Stimulated activated CD4-positive, alpha-beta T cell treated with anti-CD3 and anti-CD28 coated beads, Interleukin-2, amount 100 ng/mL, for 24 hours (primary cell): ENCODE data around the gene LMOD1.
"Not testable (repeated sequence)": the region's sequence is repeated elsewhere in the genome, so short reads cannot be mapped to it uniquely, and the experiment has no call there.

Experiments used
- DNase-seq, 2 donors: peaks; one replicate each; pipeline ENCODE4 v3.0.0-alpha.2; 2020

The LMOD1 gene

DNA sequence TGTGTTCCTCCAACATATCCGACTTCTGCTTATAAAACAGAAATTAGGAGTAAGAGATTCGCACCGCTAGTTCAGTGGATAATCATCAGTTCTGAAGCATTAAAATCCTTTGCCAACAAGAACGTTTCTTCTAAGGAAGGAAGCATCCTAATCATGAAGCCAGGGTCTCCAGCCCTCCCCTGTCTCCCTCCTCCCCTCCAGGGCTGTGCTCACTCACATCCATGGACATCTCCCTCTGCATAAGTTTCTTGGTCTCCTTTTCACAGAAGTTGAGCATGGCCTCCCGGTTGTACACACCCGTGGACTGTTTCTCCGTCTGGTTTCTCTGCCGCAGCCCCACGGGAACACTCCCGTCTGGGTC, 505 bp downstream of the LMOD1 start:
- DNase-seq = no peak

DNA sequence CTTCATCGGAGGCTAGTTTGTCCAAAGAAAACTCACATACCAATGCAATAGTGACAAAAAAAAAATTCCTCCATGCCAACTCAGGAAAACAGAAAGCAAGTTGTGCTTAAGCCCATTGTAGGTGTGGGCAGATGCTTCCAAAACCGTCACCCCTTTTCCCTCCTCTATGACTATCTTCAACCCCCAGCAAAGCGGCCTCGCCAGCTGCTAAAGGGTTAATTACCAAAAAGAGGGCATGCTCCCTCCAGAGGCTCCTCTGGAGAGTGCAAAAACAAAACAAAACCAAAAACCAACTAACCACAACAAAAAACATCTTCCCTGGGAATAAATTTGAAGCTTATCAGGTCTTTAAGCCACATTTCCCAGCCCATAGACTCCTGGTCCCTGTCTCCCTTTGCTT, 1.2 kb downstream of the LMOD1 start:
- no peak for DNase-seq

DNA sequence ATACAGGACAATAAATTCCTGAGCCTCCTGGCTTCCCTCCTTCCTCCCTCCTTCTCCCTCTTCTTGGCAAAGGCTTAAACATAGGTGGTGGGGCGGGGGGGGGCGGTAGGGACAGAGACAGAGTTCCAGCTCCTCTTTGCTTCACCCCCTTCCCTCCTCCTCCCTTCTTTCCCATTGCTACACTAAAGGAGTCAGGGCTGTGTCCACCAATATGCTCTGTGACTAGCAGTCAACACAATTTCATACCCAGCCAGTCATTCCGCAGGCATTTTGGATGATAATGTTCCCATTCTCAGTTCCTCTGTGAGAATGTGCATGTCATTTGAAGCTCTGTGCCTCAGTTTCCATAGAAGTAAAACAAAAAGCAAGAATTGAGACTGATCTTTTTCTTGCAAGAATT, 1.7 kb downstream of the LMOD1 start:
- no peak for DNase-seq

DNA sequence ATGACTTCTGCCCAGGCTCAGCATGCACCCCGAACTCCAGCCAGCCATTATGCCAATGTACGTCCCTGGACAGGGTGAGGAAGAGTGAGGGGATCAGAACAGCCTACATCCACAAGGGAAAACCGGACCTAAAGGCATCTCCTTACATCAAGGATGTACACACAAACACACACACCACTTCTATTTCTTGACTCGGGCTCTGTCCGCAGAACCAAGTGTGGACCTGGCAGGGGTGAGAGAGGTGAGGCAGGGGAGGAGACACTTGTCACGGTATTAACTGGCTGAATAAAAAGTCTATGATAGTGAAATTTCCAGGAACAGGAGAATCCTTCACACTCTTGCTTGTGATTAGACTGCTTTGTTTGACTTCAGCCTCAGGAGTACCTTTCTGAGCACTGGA, 2.3 kb downstream of the LMOD1 start:
- DNase-seq = no peak

DNA sequence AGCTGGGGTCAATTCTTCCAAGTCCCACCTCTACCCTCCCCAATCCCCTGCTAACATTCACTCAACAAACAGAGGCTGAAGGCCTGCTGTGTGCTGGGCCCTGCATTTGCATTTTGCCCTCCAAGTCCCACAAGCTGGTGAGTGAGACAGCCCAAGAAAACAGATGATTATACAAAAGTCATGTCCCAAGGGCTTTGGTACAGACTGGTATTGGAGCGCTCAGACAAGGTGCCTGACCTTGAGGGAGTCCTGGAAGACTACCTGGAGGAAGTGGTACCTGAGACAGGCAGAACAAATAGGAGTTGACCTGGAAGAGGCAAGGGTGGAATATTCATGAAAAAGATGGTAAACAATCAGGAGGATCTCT, 4.2 kb downstream of the LMOD1 start:
- DNase-seq = no peak

DNA sequence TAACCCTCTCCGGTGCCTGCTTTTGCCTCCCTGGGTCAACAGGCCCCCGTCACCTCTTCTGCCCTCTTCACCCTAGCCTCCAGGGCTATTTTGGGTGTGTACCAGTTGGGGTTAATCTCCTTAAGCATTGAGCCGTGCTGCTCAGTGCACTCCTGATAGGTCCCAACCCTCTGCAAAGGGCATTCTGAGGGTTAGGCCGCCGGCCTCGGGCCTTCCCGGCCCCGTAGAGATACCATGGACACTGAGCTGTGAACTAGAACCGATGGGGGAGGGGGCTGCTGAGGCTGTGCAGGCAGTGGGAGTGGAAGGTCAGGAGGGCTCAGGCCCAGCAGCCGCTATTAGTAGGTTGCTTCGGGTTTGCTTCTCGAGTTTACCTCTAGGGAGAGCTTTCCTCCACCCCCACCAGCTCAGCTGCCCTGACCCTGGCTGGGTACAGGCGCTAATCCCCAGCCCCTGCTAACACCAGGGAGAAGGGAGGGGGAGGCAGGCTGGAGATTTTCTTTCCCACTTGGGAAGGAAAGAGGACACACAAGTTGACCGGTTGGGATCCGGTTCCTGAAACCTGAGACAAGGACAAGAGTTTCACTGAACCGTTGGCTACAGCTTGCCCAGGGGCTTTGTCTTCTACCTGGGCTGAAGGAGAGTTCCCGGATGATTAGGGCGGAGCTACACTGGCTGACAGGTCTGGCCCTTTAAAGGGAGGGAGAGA, 4.8 kb downstream of the LMOD1 start:
- no peak for DNase-seq

DNA sequence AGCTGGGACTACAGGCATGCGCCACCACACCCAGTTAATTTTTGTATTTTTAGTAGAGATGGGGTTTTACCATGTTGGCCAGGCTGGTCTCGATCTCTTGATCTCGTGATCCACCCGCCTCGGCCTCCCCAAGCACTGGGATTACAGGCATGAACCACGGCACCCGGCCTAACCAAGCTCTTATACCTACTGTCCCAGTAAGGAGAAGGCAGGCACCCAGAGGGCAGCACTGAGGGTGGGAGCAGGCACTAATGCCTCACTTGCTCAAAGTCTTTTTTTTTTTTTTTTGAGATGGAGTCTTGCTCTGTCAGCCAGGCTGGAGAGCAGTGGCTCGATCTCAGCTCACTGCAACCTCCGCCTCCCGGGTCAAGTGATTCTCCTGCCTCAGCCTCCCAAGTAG, 6.0 kb downstream of the LMOD1 start:
- not testable (repeated sequence) for DNase-seq

DNA sequence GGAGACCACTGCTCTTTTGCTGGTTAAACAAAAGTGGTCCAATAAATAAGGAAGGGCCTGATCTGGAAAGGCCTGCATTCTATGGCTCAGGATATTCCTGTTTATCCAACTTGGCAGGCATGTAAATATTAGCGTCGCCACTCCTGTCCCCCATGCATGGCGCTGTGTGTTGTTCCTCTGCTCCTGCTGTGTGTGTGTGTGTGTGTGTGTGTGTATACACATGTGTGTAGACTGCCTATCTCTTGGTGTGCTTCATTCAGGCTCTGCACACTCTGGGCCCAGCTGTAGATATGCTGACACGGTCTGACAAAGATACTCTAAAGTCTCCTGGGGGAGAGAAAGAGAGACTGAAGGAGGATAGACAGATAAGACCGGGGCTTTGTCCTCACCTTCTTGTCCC, 6.8 kb downstream of the LMOD1 start:
- no peak for DNase-seq

DNA sequence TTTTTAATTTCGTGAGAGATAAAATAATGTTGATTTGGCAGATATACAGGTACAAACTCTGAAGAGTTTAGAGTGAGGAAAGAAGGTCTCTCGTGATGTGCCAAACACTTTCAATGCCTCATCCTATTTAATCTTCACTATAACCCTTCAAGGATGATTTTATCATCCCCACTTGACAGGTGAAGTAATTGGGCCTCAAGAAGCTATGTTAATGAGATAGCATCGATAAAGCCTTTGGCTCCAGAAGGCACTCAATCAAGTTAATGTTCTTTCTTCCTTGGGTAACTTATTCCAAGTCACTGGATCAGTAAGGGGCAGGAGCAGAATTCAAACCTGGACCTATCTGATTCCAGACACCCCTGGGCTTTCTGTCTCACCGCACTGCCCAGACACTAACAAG, 7.2 kb downstream of the LMOD1 start:
- DNase-seq = no peak

DNA sequence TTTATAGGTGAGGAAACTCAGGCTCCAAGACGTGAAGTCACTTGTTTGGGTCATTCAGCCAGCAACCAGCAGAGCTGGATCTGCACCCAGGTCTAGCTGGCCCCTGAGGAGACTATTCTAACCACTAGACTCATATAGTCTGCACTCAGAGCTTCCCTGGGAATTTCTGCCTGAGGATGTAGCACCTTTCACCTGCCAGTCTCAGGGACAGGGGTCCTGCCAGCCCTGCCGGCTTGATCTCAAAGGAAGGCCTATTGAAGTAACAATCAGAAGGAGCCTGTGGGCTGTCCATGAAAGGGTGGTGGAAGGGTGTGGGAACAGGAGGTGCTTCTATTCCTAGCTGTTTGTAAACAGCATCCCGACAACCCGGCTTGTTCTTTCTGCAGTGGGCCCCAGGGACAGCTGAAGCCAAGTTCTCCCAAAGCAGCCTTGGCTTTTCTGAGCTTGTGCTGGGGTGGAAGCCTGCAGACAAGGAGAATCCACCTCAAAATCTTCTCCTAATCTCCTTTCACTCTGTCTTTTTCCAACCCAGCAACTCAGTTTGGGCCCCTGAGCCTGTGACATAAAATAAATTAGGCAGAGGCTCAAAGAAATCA, 7.8 kb downstream of the LMOD1 start:
- DNase-seq = no peak

DNA sequence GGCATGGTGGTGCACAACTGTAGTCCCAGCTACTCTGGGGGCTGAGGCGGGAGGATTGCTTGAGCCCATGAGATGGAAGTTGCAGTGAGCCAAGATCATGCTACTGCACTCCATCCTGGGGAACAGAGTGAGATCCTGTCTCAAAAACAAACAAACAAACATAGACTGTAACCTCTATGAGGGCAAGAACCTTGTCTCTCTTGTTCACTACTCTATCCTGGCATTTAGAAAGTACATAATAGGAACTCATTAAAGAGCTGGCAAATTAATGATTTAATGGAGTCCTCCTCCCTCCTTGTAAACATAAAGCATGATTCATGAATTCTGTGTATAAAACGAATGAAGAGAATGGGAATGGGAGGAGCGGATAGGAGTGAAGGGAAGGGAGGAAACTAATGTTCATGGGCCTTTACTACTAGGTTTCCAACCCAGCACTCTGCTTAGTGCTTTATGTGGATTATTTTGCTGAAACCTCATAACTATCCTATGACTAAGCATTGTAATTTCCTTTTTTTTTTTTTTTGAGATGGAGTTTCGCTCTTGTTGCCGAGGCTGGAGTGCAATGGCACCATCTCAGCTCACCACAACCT, 8.6 kb downstream of the LMOD1 start:
- DNase-seq = no peak

DNA sequence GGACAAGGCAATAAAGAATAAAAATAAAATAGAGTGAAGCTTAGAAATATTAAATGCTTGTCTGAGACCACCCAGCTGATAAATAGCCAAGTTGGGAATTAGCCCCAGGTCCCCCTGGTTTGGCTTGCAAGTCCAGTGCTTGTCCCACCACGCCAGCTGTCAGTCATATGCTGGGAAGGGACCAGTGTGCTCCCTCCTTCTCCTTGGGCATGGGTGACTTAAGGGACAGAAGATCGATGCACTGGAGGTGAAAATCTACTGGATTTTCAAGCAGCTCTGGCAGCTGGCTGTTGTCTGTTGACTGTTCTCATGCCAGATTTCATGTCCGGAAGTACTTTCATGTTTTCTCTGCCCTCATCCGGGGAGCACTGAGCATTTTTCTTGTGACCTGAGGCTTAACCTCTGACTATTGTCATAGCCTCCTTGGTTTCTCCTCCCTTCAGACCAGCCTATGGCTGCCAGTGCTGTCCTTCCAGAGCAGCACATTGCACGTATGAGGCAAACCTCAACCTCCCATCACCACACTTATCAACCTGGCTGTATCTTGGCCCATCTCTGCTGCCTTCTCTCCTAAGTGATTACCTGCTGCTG, 12.4 kb downstream of the LMOD1 start:
- no peak for DNase-seq

DNA sequence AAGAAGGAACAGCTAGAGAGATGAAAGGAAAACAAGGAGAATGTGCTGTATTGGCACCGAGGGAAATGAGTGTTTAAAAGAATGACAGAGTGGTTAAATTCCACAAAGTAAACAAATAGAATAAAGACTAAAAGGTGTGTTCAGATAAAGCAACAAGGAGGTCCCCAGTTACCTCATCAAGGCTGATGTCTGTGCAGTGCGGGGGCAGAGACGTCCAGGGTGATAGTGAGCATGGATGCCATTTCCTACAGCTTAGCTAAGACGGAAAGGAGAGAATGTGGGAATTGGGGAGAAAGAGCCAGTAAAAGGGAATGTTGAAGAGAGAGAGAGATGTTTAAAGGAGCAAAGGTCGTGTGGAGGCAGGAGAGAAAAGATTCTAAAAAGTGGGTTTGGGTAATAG, 15.5 kb downstream of the LMOD1 start:
- DNase-seq = no peak

DNA sequence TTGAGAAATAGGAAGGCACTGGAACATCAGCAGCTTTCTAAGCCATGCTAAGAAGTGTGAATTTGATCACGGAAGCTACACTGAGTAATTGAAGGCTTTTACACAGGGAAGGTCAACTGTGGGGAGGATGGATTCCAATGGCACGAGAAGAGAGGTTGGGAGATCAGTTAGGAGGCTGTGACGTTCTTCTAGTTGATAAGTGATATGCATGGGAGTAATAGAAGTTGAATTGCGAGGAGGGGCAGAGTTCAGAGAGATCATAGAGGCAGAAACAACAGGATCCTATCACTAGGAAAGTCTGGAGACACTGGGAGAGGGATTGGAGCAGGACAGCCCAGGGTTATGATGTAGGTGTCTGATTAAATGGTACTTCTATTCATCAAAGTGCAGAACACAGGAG, 16.2 kb downstream of the LMOD1 start:
- DNase-seq = no peak

DNA sequence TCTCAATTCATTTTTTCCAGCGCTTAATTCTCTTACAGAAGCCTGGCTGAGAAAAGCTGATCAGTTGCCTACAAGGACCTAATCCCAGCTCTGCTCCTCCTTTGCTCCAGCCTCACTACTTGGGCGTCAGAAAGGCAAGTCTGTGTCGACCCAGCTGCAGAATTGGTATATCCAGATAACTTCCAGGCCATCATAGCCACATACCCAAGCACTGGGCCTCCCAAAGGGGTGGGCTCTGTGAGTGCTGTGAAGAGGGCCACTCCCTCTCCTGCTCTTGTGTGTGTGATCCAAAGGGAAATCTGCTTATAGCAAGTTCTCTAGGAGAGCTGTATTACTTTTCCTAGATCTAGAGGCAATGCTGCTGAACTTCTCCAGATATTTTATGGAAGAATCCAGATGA, 18.1 kb downstream of the LMOD1 start:
- no peak for DNase-seq

DNA sequence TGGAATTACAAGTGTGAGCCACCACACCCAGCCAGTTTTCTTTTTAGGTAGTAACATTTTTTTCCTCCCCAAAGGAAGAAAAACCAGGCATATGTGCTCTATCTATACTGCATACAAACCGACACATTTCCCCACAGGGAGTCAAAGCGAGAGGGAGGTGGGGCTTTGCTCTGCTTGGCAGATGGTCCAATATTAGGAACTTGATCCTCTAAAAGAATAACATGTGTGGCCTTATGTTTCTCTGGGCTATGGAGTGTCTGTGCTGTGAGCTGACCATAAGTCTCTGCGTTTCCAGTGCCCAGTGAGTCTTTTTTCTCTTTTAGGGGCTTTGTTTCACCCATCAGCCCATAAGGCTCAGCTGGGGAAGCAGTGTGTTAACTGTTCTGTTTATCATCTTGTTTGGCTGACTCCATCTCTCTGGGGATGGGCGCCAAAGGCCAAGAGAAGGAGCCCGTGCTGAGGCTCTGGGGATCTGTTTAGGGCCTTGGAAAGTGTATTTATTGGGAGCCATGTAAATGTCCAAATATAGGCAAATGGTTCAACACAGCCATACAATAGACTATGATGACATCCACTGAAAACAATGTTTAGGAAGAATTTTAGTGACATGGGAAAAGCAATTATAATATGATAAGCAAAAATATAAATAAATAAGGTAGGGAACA, 20.2 kb downstream of the LMOD1 start:
- no peak for DNase-seq

DNA sequence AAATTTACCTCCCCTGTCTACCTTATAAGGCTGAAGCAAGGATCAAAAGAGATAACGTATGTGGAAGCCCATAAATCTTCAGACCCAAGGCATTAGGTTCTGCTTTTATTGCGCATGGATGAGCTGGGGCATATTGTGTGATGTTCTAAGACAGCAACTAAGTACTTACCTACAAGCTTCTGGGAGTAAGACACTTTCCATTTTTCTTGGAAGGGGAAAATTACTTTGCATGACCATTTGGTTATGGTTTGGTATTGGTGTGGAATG, 21.1 kb downstream of the LMOD1 start:
- DNase-seq = no peak

DNA sequence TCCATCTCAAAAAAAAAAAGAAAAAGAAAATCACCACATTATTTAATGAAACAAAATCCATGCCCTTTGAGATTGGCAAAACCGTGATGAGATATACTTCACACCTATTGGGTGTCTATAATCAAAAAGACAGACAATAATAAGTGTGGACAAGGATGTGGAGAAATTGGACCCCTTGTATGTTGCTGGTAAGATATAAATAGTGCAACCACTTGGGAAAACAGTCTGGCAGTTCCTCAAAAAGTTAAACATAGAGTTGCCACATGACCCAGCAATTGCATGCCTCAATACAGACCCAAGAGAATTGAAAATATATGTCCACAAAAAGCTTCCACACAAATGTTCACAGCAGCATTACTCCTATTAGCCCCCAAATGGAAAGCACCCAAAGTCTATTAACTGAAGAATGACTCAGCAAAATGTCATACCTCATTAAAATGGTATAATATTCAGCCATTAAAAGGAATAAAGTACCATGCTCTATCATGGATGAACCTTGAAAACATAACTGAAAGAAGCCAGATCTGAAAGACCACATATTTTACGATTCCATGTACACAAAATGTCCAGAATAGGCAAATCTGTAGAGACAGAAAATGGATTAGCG, 24.3 kb downstream of the LMOD1 start:
- no peak for DNase-seq

DNA sequence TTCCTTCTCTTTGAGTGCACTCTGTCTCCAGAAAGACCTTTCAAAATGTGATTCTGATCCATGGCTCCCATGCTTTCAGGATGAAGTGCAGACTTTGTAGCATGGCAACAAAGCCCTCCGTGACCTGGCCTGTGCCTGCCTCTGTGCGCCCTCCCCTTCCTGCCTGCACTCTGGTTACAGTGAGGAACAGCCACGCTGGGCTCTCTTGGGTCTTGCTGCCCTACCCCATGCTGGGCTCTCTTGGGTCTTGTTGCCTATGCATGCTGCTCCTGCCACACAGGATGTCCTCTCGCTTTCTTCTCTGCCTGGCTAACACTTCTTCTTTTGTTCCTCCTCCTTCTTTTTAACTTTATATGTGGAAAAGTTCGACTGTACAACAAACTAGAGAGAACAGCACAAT, 28.0 kb downstream of the LMOD1 start:
- DNase-seq = no peak

DNA sequence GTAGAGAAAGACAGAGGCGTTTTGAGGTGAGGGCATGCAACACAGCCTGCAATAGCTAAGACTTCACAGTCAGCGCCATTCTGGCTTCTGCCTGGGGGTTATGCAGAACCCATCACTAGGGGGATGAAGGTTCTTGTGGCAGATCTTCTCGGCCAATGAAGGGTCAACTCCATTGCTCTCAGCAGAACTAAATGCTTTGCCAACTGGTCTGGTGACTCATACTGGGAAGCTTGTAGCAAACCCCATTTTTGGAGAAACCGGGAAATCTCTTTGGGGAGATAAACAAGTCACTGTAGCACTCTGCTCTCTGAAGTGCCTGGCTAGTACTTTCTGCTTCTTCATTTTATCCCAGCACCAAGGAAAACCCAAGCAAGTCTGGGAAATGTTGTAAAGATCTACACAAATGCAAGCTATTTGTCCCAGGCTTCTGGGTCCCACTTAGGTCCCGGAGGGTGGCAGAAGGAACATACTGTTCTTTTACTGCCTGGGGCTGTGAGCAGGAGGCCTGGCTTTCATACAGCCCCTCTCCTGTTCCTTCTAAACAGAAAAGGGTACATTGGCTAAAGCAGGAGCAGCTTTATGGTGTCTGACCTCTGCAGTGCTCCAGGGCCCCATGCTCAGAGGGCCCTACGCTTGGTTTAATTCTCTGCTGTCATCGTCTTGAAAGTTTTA, 28.9 kb downstream of the LMOD1 start:
- no peak for DNase-seq

DNA sequence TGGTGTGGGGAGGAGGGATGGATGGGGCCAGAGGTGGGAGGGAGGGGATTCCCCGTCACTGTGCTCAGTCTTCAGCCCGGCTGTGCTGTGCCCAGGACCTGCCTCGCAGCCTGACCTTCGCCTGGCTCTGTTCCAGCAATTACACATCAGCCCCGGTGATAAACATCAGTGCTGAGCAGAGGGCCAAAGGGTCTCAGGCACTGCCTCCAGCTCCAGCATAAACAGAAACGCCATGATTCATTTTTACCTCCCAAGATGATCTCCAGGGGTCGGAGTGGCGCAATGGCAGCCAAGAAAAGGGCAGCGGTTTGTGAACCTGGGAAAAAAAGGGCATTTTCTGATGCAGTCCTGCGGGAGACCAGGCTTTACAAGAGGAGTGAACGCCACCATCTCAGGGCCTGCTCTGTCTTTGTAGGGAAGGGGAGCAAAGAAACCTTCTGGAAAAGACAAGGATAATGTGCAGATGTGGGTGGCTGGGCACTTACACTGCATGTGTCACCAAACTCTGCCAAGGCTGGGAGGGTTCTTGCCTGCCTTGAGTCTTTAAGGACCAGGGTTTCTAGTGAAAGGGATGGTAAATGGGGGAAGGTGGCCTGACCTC, 29.6 kb downstream of the LMOD1 start:
- DNase-seq = no peak

DNA sequence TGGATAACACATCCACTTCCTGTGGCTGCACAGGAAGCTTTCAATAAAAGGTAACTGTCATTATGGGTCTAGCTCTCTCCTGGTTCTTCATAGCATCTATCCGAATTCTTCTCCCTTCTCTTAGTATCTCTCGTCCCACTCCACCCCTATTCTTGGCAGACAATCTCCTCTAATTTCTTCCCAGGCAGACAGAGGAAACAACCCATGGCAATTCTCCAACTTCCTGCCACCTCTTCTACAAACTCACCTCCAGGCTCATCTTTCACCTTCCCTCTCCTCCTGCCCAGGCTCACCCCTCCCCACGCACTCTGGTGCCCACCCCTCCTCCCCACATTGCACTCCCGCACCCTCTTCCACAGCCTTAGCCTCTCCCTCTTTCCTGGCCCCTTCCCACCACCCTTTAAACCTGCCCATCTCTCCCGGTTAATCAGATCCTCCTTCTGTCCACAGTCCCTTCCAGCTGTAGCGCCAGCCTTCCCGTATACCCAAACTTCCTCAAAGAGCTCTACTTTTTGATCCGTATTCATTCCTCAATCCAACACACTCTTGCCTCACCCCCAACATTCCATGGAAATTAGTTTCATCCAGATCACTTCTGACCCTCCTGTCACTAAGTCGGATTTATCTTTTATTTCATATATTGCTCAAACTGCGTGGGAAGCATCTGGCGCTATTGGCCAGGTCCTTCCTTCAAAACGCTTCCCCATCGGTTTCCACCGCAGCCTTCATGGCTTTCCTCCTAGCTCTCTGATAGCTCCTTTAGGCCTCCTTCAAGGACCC, 31.7 kb downstream of the LMOD1 start:
- DNase-seq = no peak
